Osteoblast (primary cell): ENCODE data around the gene RPL13. TPM values are rescaled to one million over a fixed set of nuclear protein-coding genes. Genes with fewer than 3 reads are reported as not detected.

Experiments used
- DNase-seq: peaks from one replicate; pipeline ENCODE4 v3.0.0; 2011; ENCODE audit warnings: low spot score, mixed read lengths; ENCODE audit not compliant: insufficient read length; ENCODE audit errors: missing footprints
- H2AFZ ChIP-seq: 2 replicates; pipeline ENCODE4 v1.6.0; 2011; ENCODE audit warnings: mild to moderate bottlenecking, low read length
- H3K27ac ChIP-seq: 2 replicates; pipeline ENCODE4 v1.5.1; 2011; ENCODE audit warnings: mild to moderate bottlenecking, low read depth, low read length, moderate library complexity
- H3K27me3 ChIP-seq: 2 replicates; pipeline ENCODE4 v1.6.0; 2012; ENCODE audit warnings: mild to moderate bottlenecking, control low read depth, inconsistent platforms, low read length, moderate library complexity; ENCODE audit not compliant: insufficient read depth
- H3K36me3 ChIP-seq: 2 replicates; pipeline ENCODE4 v1.5.1; 2011; ENCODE audit warnings: mild to moderate bottlenecking, low read length, control low read depth, moderate library complexity; ENCODE audit not compliant: insufficient read depth
- H3K4me1 ChIP-seq: 2 replicates; pipeline ENCODE4 v1.5.1; 2011; ENCODE audit warnings: mild to moderate bottlenecking, low read length, control low read depth, moderate library complexity; ENCODE audit not compliant: insufficient read depth
- H3K4me2 ChIP-seq: 2 replicates; pipeline ENCODE4 v1.6.0; 2011; ENCODE audit warnings: mild to moderate bottlenecking, low read length; ENCODE audit not compliant: insufficient read depth
- H3K4me3 ChIP-seq: fragments of 200-600 bp; sonication (generic); 3 replicates; pipeline ENCODE4 v1.5.1; 2012; ENCODE audit warnings: mild to moderate bottlenecking, low read length, inconsistent platforms; ENCODE audit not compliant: insufficient read depth
- H3K79me2 ChIP-seq: 2 replicates; pipeline ENCODE4 v1.6.0; 2012; ENCODE audit warnings: mild to moderate bottlenecking, low read length, control low read depth, inconsistent platforms; ENCODE audit not compliant: insufficient read depth
- H3K9me3 ChIP-seq: 2 replicates; pipeline ENCODE4 v1.5.1; 2011; ENCODE audit warnings: low read depth, low read length, control low read depth
- H4K20me1 ChIP-seq: 2 replicates; pipeline ENCODE4 v1.6.0; 2012; ENCODE audit warnings: mild to moderate bottlenecking, low read length, control low read depth; ENCODE audit not compliant: insufficient read depth
- CTCF ChIP-seq: IDR thresholded peaks from 2 replicates; pipeline ENCODE4 v1.5.1; 2011; ENCODE audit warnings: mild to moderate bottlenecking, low read depth, low read length, moderate library complexity; ENCODE audit errors: extremely low read depth
- total RNA-seq: library from RNA; depleted of rRNA; stranded (reverse); fragments of >200 nt; gene quantifications from 2 replicates; pipeline ENCODE4 v1.2.3, GENCODE V29; 2012

The RPL13 gene
- total RNA-seq, 1 donor = 2,112 TPM

- Histone ChIP-seq H4K20me1 (peaks cover 55% of the 10 kb centered on the region), H3K4me3 (peak overlapping the region; percentile 92), H3K4me2 (peak overlapping the region; percentile 96), H2AFZ (no peak overlapping the region), H3K27me3 (no peaks in the 10 kb centered on the region), H3K36me3 (peaks cover 46% of the 10 kb centered on the region), H3K27ac (peak overlapping the region; percentile 98), H3K4me1 (peaks cover 53% of the 10 kb centered on the region), H3K79me2 (peaks cover 33% of the 10 kb centered on the region), H3K9me3 (no peaks in the 10 kb centered on the region)
- no peak for TF ChIP-seq CTCF
- DNase-seq = no peak
Observed at GRCh38 chr16:89561142-89561883, 831 bp downstream of the RPL13 start.

GRCh38 chr16:89561884-89562599 is 1.6 kb downstream of the RPL13 start:
- DNase-seq = no peak
- Histone ChIP-seq H3K36me3 (peaks cover 42% of the 10 kb centered on the region), H3K4me1 (peaks cover 53% of the 10 kb centered on the region), H3K27ac (peak overlapping the region; percentile 98), H3K27me3 (no peaks in the 10 kb centered on the region), H4K20me1 (peaks cover 55% of the 10 kb centered on the region), H2AFZ (no peak overlapping the region), H3K4me3 (peak overlapping the region; percentile 92), H3K4me2 (peak overlapping the region; percentile 96), H3K9me3 (no peaks in the 10 kb centered on the region), H3K79me2 (peaks cover 33% of the 10 kb centered on the region)
- no peak for TF ChIP-seq CTCF

GRCh38 chr16:89562939-89563338 is 2.5 kb downstream of the RPL13 start:
- Histone ChIP-seq H3K36me3 (peaks cover 41% of the 10 kb centered on the region), H3K9me3 (no peaks in the 10 kb centered on the region), H3K27me3 (no peaks in the 10 kb centered on the region), H4K20me1 (peaks cover 55% of the 10 kb centered on the region), H3K79me2 (peaks cover 33% of the 10 kb centered on the region), H3K27ac (peak overlapping the region; percentile 30), H3K4me2 (peak overlapping the region; percentile 96), H3K4me3 (peak overlapping the region; percentile 92), H3K4me1 (peaks cover 53% of the 10 kb centered on the region), H2AFZ (no peak overlapping the region)
- no peak for DNase-seq
- TF ChIP-seq CTCF = no peak
